ENCODE results near the gene TOM1L2. TPM values are rescaled to one million over a fixed set of nuclear protein-coding genes. Genes with fewer than 3 reads are reported as not detected.

TOM1L2 gene
- total and polyA plus RNA-seq, 12 donors: 29.6 to 437 (median 67.7) TPM

DNA sequence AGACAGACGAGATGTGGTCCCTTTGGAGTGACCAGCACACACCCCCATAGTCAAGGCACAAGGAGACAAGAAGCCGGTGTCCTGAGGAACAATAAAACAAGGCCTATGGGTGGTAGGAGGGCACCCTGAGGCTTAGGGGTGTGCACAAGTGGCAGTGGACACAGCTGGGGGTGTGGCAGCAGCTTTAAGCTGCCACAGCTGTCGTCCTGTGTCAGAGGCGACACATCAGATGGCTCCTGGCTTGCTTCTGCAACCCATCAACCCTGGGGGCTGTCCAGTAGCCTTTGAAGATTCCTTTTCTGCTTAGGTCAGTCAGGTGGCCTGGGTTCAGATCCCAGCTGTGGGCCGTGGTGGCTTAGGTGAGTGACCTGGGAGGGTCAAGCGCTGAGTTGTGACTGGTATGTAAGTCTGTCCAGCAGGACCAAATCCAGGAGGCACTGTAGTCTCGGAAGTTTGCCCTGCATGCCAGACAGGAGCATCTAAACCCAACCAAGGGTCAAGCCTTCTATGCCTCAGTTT lies 16.3 kb upstream of the TOM1L2 start:
- DNase-seq: no peak
- intact Hi-C loops (cut with DNase I): loop anchor here in 1 of 2 donors (10.0 kb wide), 1 partner anchor 46 kb away; the partner anchor contains the start of genes ATPAF2 and GID4
- H3K27ac ChIP-seq: no peak overlapping the region
- no peaks in the 10 kb centered on the region for H3K9me3 ChIP-seq (replicated peaks in 1 of 3)
- no peaks in the 10 kb centered on the region for H3K36me3 ChIP-seq (replicated peaks in 1 of 2)
- H3K4me3 ChIP-seq: no peak overlapping the region
- no peaks in the 10 kb centered on the region for H3K27me3 ChIP-seq
- TF ChIP-seq POLR2A (IDR thresholded peaks at IDR 0.05): no peak
- TF ChIP-seq, protein P1, sequence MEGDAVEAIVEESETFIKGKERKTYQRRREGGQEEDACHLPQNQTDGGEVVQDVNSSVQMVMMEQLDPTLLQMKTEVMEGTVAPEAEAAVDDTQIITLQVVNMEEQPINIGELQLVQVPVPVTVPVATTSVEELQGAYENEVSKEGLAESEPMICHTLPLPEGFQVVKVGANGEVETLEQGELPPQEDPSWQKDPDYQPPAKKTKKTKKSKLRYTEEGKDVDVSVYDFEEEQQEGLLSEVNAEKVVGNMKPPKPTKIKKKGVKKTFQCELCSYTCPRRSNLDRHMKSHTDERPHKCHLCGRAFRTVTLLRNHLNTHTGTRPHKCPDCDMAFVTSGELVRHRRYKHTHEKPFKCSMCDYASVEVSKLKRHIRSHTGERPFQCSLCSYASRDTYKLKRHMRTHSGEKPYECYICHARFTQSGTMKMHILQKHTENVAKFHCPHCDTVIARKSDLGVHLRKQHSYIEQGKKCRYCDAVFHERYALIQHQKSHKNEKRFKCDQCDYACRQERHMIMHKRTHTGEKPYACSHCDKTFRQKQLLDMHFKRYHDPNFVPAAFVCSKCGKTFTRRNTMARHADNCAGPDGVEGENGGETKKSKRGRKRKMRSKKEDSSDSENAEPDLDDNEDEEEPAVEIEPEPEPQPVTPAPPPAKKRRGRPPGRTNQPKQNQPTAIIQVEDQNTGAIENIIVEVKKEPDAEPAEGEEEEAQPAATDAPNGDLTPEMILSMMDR (IDR thresholded peaks at IDR 0.05): no peak
- WGBS, 4 donors: 88 to 95% (median 92%) methylated on average over 3 to 7 of the region's 7 CpGs
- peaks cover 0 to 21% of the 10 kb centered on the region in 2 donors for H3K4me1 ChIP-seq (replicated peaks in 1 of 2)

DNA sequence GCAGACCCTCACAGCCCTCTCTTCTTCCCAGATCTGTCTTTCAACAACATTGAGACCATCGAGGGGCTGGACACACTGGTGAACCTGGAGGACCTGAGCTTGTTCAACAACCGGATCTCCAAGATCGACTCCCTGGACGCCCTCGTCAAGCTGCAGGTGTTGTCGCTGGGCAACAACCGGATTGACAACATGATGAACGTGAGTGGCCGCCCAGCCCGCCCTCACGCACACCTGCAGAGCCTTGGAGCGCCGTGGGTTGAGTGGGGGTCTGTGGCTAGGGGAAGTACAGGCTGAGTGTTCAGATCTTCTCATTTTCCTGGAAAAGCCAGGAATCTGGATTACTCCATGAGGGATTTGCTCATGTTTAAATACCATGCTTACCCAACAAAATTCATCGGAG lies 15.7 kb upstream of the TOM1L2 start:
- WGBS, 4 donors: 87 to 91% (median 91%) methylated on average over 14 of the region's 14 CpGs
- Histone ChIP-seq H3K9me3 (replicated peaks in 1 of 3) (no peaks in the 10 kb centered on the region), H3K27me3 (no peaks in the 10 kb centered on the region), H3K36me3 (replicated peaks in 1 of 2) (no peaks in the 10 kb centered on the region), H3K27ac (no peak overlapping the region), H3K4me3 (no peak overlapping the region), H3K4me1 (replicated peaks in 1 of 2) (peaks cover 0 to 21% of the 10 kb centered on the region in 2 donors)
- TF ChIP-seq, protein P1 (IDR thresholded peaks at IDR 0.05): no peak
- no peak for TF ChIP-seq POLR2A (IDR thresholded peaks at IDR 0.05)
- intact Hi-C loops (cut with DNase I): loop anchor here in 1 of 2 donors (10.0 kb wide), 1 partner anchor 47 kb away; the partner anchor contains the start of genes ATPAF2 and GID4
- DNase-seq: no peak

DNA sequence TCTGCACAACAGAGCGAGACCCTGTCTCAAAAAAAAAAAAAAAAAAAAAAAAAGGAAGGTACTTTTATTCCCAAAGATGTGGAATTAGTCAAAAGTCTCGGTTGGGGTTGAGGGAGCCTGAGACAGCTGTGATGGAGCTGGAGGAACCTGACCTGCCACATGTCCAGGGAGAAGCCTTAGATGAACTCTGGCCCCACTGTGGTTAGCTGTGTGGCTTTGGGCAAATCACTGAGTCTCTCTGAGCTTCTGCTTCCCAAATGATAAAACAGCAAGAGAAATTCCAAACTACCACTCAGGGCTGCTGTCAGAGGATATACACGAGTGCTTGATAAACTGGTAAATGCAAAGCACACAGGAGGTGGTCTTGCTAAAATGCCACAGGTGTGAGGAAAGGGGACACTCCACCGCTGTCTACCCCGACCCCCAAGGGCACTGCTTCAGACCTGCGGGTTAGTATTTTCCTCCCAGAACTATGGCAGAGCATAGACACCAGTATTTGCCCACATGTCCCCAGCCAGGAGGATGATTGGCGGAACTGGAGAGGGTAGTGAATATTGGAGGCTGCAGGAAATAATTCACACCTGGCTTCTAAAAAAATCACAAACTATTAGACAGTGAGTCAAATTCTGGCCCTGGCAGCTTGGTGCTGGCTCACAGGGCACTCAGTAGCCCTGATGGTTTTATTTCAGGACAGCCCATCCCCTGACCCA lies 15.1 kb upstream of the TOM1L2 start:
- WGBS, 4 donors: 87 to 94% (median 88%) methylated on average over 7 of the region's 7 CpGs

DNA sequence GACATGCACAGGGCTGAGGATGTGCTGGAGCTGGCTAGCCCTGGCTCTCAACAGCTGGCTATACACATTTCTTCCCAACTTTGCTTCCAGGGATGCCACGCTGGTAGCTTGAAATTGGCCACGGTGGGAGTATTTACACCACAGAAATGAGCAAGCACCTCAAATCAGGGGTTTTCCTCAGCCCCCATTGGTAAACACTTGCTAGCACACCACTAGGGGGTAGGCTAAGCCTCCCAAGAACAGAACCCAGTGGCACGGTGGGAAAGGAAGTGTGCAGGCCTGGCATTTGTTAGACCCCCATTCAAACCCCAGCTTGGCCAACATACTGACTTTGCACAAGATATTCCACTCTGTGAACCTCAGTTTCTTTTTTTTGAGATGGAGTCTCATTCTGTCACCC lies 13.4 kb upstream of the TOM1L2 start:
- Histone ChIP-seq H3K4me3 (no peak overlapping the region), H3K9me3 (replicated peaks in 1 of 3) (no peaks in the 10 kb centered on the region), H3K27me3 (no peaks in the 10 kb centered on the region), H3K27ac (no peak overlapping the region), H3K36me3 (replicated peaks in 1 of 2) (no peaks in the 10 kb centered on the region), H3K4me1 (replicated peaks in 1 of 2) (peaks cover 0 to 13% of the 10 kb centered on the region in 2 donors)
- no peak for TF ChIP-seq POLR2A (IDR thresholded peaks at IDR 0.05)
- TF ChIP-seq, protein P1 (IDR thresholded peaks at IDR 0.05): peak in 2 of 6 experiments; percentile 7 to 26
- whole genome bisulfite sequencing, 4 donors: 78 to 100% (median 90%) methylated on average over 1 to 3 of the region's 3 CpGs
- intact Hi-C loops (cut with DNase I): loop anchor here in 1 of 2 donors (10.0 kb wide), 1 partner anchor 49 kb away; the partner anchor contains the start of genes ATPAF2 and GID4
- DNase-seq: no peak

More for the DNA sequence above, 15.1 kb upstream of the TOM1L2 start:
- no peak overlapping the region for H3K27ac ChIP-seq
- no peaks in the 10 kb centered on the region for H3K27me3 ChIP-seq
- peaks cover 0 to 21% of the 10 kb centered on the region in 2 donors for H3K4me1 ChIP-seq (replicated peaks in 1 of 2)
- H3K4me3 ChIP-seq: no peak overlapping the region
- intact Hi-C loops (cut with DNase I): loop anchor here in 1 of 2 donors (10.0 kb wide), 1 partner anchor 47 kb away; the partner anchor contains the start of genes ATPAF2 and GID4
- no peaks in the 10 kb centered on the region for H3K9me3 ChIP-seq (replicated peaks in 1 of 3)
- no peaks in the 10 kb centered on the region for H3K36me3 ChIP-seq (replicated peaks in 1 of 2)
- DNase-seq: no peak
- TF ChIP-seq POLR2A (IDR thresholded peaks at IDR 0.05): no peak
- TF ChIP-seq, protein P1 (IDR thresholded peaks at IDR 0.05): no peak

Measured in adrenal gland (tissue), 12 donors.